Measurements from ENCODE around the gene SPRED1.
"Not testable (repeated sequence)": the region's sequence is repeated elsewhere in the genome, so short reads cannot be mapped to it uniquely, and the experiment has no call there.

GRCh38 chr15:38237021-38237420 is 15.6 kb upstream of the SPRED1 start:
- not testable (repeated sequence) for TF ChIP-seq ZBTB46 (CRISPR knock-in tag; IDR thresholded peaks at IDR 0.05; ENCODE audit: borderline replicate concordance); IRF1 (CRISPR knock-in tag; IDR thresholded peaks at IDR 0.05; ENCODE audit: low read depth); POLR2A (IDR thresholded peaks at IDR 0.05; ENCODE audit: insufficient read depth in 1 of 2, low read depth in 2 of 2, low read length in 2 of 2); ARHGAP35 (CRISPR knock-in tag; IDR thresholded peaks at IDR 0.05; ENCODE audit: borderline replicate concordance); ZNF605 (CRISPR knock-in tag; IDR thresholded peaks at IDR 0.05)

Data from HepG2 (cell line).